A549 (cell line): ENCODE measurements around the gene IDH3B. TPM values are rescaled to one million over a fixed set of nuclear protein-coding genes. Genes with fewer than 3 reads are reported as not detected.

ENCODE experiments used
- ATAC-seq, 2 experiments: fragments of 200-7000 bp in 1 of 2; fragments of >200 bp in 1 of 2; cut with Nextera tagmentation in 1 of 2; cut with Tn5 transposase in 1 of 2; 3 replicates each; pipeline versions ENCODE4 v1.8.0 to v1.9.1; 2018 to 2020; ENCODE audit warnings: mild to moderate bottlenecking in 1 of 2, moderate library complexity in 1 of 2
- CTCF ChIA-PET: fragments of 300-600 bp; sonication (Branson Sonifier 250); formaldehyde crosslinking; extraction: SDS; loops from one replicate; lab custom pipeline; 2021; ENCODE audit warnings: antibody characterized with exemption, inconsistent platforms; lab: Yijun Ruan, JAX
- POLR2A ChIA-PET: fragments of 350-600 bp; formaldehyde crosslinking; extraction: SDS; loops from one replicate; lab custom pipeline; 2021; ENCODE audit warnings: antibody characterized with exemption, inconsistent platforms; lab: Yijun Ruan, JAX
- DNase-seq, 2 experiments: peaks; one replicate each; pipeline versions ENCODE4 v3.0.0 to v3.0.0-alpha.2; 2011 to 2016; ENCODE audit warnings: low read depth in 1 of 2, low spot score in 1 of 2
- FAIRE-seq: peaks from 2 replicates; lab custom pipeline; 2011; peaks lifted over from hg19 to GRCh38; lab: Jason Lieb, UNC
- H3K27ac ChIP-seq, 2 experiments: fragments of >200 bp; sonication (Bioruptor Twin); formaldehyde crosslinking; 3 replicates each; pipeline ENCODE4 v1.5.1; 2016 to 2017
- H3K4me1 ChIP-seq: fragments of >200 bp; sonication (Bioruptor Twin); formaldehyde crosslinking; 3 replicates; pipeline ENCODE4 v1.6.1; 2016
- H3K4me2 ChIP-seq: fragments of >200 bp; sonication (Bioruptor Twin); formaldehyde crosslinking; 3 replicates; pipeline ENCODE4 v1.6.1; 2016
- H3K4me3 ChIP-seq: fragments of >200 bp; sonication (Bioruptor Twin); formaldehyde crosslinking; 3 replicates; pipeline ENCODE4 v1.5.1; 2016
- H3K9me3 ChIP-seq: fragments of >200 bp; sonication (Bioruptor Twin); formaldehyde crosslinking; 3 replicates; pipeline ENCODE4 v1.6.1; 2016
- CBX8 ChIP-seq: fragments of 200-600 bp; sonication (generic); IDR thresholded peaks from 2 replicates; pipeline ENCODE4 v1.6.1; 2016
- EHMT2 ChIP-seq: fragments of 200-600 bp; sonication (generic); IDR thresholded peaks from 2 replicates; pipeline ENCODE4 v1.6.1; 2016; ENCODE audit warnings: antibody characterized with exemption, low read depth, mild to moderate bottlenecking, moderate library complexity
- FOSB ChIP-seq: fragments of 250-450 bp; sonication (Bioruptor Pico); IDR thresholded peaks from 2 replicates; pipeline ENCODE4 v1.5.0; 2020; ENCODE audit warnings: mild to moderate bottlenecking, moderate library complexity
- FOXS1 ChIP-seq: fragments of 250-450 bp; sonication (Bioruptor Pico); IDR thresholded peaks from 2 replicates; pipeline ENCODE4 v1.5.0; 2020; ENCODE audit warnings: mild to moderate bottlenecking, moderate library complexity
- GATA3 ChIP-seq: IDR thresholded peaks from 2 replicates; pipeline ENCODE4 v1.6.1; 2012; ENCODE audit warnings: borderline replicate concordance
- HMGXB4 ChIP-seq: fragments of 250-450 bp; sonication (Bioruptor Pico); IDR thresholded peaks from 2 replicates; pipeline ENCODE4 v1.5.0; 2021; ENCODE audit warnings: mild to moderate bottlenecking, moderate library complexity, borderline replicate concordance
- HOXB13 ChIP-seq: fragments of 250-450 bp; sonication (Bioruptor Pico); IDR thresholded peaks from 2 replicates; pipeline ENCODE4 v1.5.0; 2020; ENCODE audit warnings: low read depth, mild to moderate bottlenecking, moderate library complexity
- HOXB5 ChIP-seq: fragments of 250-450 bp; sonication (Bioruptor Pico); IDR thresholded peaks from 2 replicates; pipeline ENCODE4 v1.5.0; 2020; ENCODE audit warnings: mild to moderate bottlenecking, moderate library complexity
- MYC ChIP-seq: IDR thresholded peaks from 2 replicates; pipeline ENCODE4 v1.6.1; 2012; ENCODE audit warnings: mild to moderate bottlenecking, inconsistent platforms, low read length, improper control_type of control experiment, borderline replicate concordance
- NPAS2 ChIP-seq: fragments of 250-450 bp; sonication (Bioruptor Pico); IDR thresholded peaks from 2 replicates; pipeline ENCODE4 v1.8.0; 2022; ENCODE audit warnings: mild to moderate bottlenecking, moderate library complexity, borderline replicate concordance
- NR3C1 ChIP-seq: fragments of >200 bp; sonication (Bioruptor Twin); formaldehyde crosslinking; IDR thresholded peaks from 3 replicates; pipeline ENCODE4 v1.6.1; 2017
- PHF8 ChIP-seq: fragments of 200-600 bp; sonication (generic); IDR thresholded peaks from 2 replicates; pipeline ENCODE4 v1.6.1; 2016; ENCODE audit warnings: low read depth, mild to moderate bottlenecking, antibody characterized with exemption, moderate library complexity, borderline replicate concordance
- POLR2AphosphoS2 ChIP-seq: conservative IDR thresholded peaks from 2 replicates; pipeline ENCODE4 v1.6.1; 2012; ENCODE audit warnings: low read length, improper control_type of control experiment, inconsistent platforms
- RAD21 ChIP-seq, 2 experiments: fragments of >200 bp in 1 of 2; sonication (Bioruptor Twin) in 1 of 2; formaldehyde crosslinking in 1 of 2; IDR thresholded peaks in 1 of 2; conservative IDR thresholded peaks in 1 of 2; 2 replicates in 1 of 2; 3 replicates in 1 of 2; pipeline ENCODE4 v1.6.1; 2012 to 2018; ENCODE audit warnings: inconsistent platforms in 1 of 2
- RARB ChIP-seq: fragments of 250-450 bp; sonication (Bioruptor Pico); IDR thresholded peaks from 2 replicates; pipeline ENCODE4 v1.8.0; 2021; ENCODE audit warnings: mild to moderate bottlenecking, moderate library complexity
- RNF2 ChIP-seq: fragments of 200-600 bp; sonication (generic); IDR thresholded peaks from 2 replicates; pipeline ENCODE4 v1.6.1; 2016; ENCODE audit warnings: low read depth, mild to moderate bottlenecking, antibody characterized with exemption, moderate library complexity, borderline replicate concordance
- SMC3 ChIP-seq: fragments of >200 bp; sonication (Bioruptor Twin); formaldehyde crosslinking; IDR thresholded peaks from 3 replicates; pipeline ENCODE4 v1.6.1; 2018; ENCODE audit warnings: inconsistent platforms
- USF2 ChIP-seq: fragments of 450-650 bp; IDR thresholded peaks from 2 replicates; pipeline ENCODE4 v1.6.1; 2014; ENCODE audit warnings: antibody characterized with exemption
- ZFP36 ChIP-seq: fragments of 450-650 bp; IDR thresholded peaks from 2 replicates; pipeline ENCODE4 v1.6.1; 2014; ENCODE audit warnings: borderline replicate concordance; ENCODE audit not compliant: partially characterized antibody
- ZNF302 ChIP-seq: fragments of 250-450 bp; sonication (Bioruptor Pico); IDR thresholded peaks from 2 replicates; pipeline ENCODE4 v1.9.0; 2021; ENCODE audit warnings: inconsistent platforms, mild to moderate bottlenecking, moderate library complexity
- WGBS: methylation state at CpG from one replicate; pipeline ENCODE4 v1.1.6; 2017; ENCODE audit errors: missing lambda C conversion rate; 5-methylcytosine and 5-hydroxymethylcytosine counted together
- polyA plus RNA-seq, 4 experiments: library from polyadenylated mRNA; depleted of rRNA in 3 of 4; stranded (reverse); fragments of >200 nt; fragmentation: RNase III in 1 of 4; extraction: RNeasy Plus Mini Kit Qiagen cat#74134 plus additional on column Dnase treatment in 1 of 4; gene quantifications; 2 replicates in 3 of 4; 3 replicates in 1 of 4; pipeline ENCODE4 v1.2.3, GENCODE V29; 2011 to 2017
- TF ChIP-seq, protein P1 (sequence below): fragments of >200 bp; sonication (Bioruptor Twin); formaldehyde crosslinking; IDR thresholded peaks from 3 replicates; pipeline ENCODE4 v1.5.1; 2016
- TF ChIP-seq, protein P2 (sequence below): fragments of 250-450 bp; sonication (Bioruptor Pico); IDR thresholded peaks from 2 replicates; pipeline ENCODE4 v1.5.0; 2020; ENCODE audit warnings: low read depth, mild to moderate bottlenecking, moderate library complexity

Gene IDH3B
- polyA plus RNA-seq, 2 of the 4 experiments (the other 2 are of a cell fraction), result 154 to 200 TPM

GRCh38 chr20:2631228-2631627 lies 32.8 kb downstream of the IDH3B start:
- 3% methylated on average over 1 of the region's 1 CpG for WGBS
- peak; percentile 86 for FAIRE-seq
- DNase-seq, result peak in 1 of 2 experiments; percentile 33
- POLR2A ChIA-PET, result interaction anchor here (1.8 kb wide), 1 partner anchor 161 kb away, joined by 4 read pairs; the partner anchor contains the start of gene SNRPB
- TF ChIP-seq, protein P1, sequence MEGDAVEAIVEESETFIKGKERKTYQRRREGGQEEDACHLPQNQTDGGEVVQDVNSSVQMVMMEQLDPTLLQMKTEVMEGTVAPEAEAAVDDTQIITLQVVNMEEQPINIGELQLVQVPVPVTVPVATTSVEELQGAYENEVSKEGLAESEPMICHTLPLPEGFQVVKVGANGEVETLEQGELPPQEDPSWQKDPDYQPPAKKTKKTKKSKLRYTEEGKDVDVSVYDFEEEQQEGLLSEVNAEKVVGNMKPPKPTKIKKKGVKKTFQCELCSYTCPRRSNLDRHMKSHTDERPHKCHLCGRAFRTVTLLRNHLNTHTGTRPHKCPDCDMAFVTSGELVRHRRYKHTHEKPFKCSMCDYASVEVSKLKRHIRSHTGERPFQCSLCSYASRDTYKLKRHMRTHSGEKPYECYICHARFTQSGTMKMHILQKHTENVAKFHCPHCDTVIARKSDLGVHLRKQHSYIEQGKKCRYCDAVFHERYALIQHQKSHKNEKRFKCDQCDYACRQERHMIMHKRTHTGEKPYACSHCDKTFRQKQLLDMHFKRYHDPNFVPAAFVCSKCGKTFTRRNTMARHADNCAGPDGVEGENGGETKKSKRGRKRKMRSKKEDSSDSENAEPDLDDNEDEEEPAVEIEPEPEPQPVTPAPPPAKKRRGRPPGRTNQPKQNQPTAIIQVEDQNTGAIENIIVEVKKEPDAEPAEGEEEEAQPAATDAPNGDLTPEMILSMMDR, result peak; percentile 42
- TF ChIP-seq NPAS2 (CRISPR knock-in tag) (no peak), SMC3 (no peak), CBX8 (no peak), RAD21 (conservative IDR thresholded peaks at IDR 0.05 in 1 of 2, IDR thresholded peaks at IDR 0.05 in 1 of 2) (peak; percentile 28 to 29; a peak in 4 of 5 replicates)
- Histone ChIP-seq H3K27ac (no peak overlapping the region), H3K4me3 (no peak overlapping the region), H3K9me3 (peaks cover 2% of the 10 kb centered on the region; the same call in 1 of the 3 replicates), H3K4me1 (peaks cover 18% of the 10 kb centered on the region), H3K4me2 (no peak overlapping the region)
- ATAC-seq, result peak in 1 of 2 experiments; percentile 41; a peak in 1 of 6 replicates
- CTCF ChIA-PET, result interaction anchor here (1.0 to 7.3 kb wide), 10 partner anchors 10 to 164 kb away, joined by 3 to 62 read pairs (median 4); no protein-coding TSS in a partner anchor

DNA sequence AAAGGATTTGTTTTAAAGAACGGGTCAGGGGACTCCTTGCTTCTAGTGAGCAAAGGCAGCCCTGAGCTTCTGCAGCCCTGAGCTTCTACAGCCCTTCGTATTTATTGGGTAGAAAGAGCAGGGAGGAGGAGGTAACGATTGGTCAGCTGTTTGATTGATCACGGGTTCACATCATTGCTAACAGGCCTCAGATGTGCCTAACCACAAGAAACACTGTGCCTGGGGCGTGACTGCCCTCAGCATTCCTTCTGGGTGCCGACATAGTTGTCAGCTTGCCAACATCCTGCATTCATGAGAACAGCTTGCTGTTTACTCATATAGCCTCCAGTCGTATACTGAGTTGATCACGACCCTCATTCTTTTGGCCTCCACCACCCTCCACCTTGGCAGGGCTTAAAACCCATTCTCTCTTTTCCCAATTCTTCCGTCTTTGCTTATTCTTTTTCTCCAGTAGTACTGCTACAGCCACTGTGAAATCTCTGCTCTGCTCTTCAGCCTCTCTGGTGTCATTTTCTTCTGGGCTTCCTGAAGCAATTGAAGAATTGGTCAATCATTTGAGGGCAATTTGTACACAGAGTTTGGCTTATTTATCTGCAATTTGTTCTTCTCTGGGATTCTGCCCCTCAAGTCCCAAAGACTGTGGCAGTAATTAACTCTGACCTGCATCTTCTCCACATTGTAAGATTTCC lies 37.0 kb downstream of the IDH3B start:
- WGBS, result 20% methylated on average over 9 of the region's 9 CpGs
- H3K4me3 ChIP-seq, result no peak overlapping the region
- CTCF ChIA-PET, result interaction anchor here (1.0 to 3.2 kb wide), 6 partner anchors 9 to 104 kb away, joined by 4 to 16 read pairs (median 4); no protein-coding TSS in a partner anchor
- peak in 1 of 2 experiments; percentile 89 for DNase-seq
- POLR2A ChIA-PET, result interaction anchor here (0.7 to 1.0 kb wide), 3 partner anchors 24 to 156 kb away, joined by 3 to 7 read pairs (median 4); partner anchors contain the start of genes NOP56 and SNRPB
- peak overlapping the region; percentile 47 for H3K4me2 ChIP-seq
- peak overlapping the region; percentile 50 to 65 for H3K27ac ChIP-seq
- TF ChIP-seq USF2 (peak; percentile 67), HOXB5 (CRISPR knock-in tag) (no peak)
- peak; percentile 75 to 86 for ATAC-seq
- peaks cover 12% of the 10 kb centered on the region for H3K4me1 ChIP-seq
- FAIRE-seq, result peak; percentile 7
- H3K9me3 ChIP-seq, result peaks cover 4% of the 10 kb centered on the region; the same call in 1 of the 3 replicates

DNA sequence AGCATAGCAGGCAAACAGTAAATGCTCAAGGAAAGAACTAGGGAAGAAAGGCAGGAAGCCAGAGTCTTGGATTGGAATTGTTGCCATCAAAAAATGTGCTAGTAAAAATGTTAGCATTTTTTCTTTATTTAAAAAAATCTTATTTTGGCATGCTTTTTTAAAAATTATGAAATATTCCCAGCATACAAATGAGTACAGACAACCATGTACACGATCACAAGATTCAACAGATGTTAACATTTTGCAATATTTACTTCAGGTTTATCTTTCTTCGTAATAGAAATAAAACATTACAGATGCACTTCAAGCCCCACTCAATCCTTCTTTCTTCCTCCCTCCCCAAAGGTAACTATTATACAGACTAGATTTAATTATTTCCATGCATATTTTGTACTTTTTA lies 39.0 kb downstream of the IDH3B start:
- CTCF ChIA-PET, result interaction anchor here (0.7 to 3.2 kb wide), 4 partner anchors 10 to 376 kb away, joined by 3 to 12 read pairs (median 4); no protein-coding TSS in a partner anchor
- H3K4me1 ChIP-seq, result peaks cover 16% of the 10 kb centered on the region
- POLR2A ChIA-PET, result no interaction called here
- WGBS, result 33% methylated on average over 2 of the region's 2 CpGs
- H3K4me3 ChIP-seq, result no peak overlapping the region
- DNase-seq (no peak), ATAC-seq (no peak), FAIRE-seq (no peak)
- peaks cover 4% of the 10 kb centered on the region; the same call in 1 of the 3 replicates for H3K9me3 ChIP-seq
- no peak overlapping the region for H3K4me2 ChIP-seq
- H3K27ac ChIP-seq, result no peak overlapping the region
- no peak for TF ChIP-seq MYC
- TF ChIP-seq NR3C1, result no peak
- TF ChIP-seq RNF2, result no peak
- no peak for TF ChIP-seq ZNF302
- no peak for TF ChIP-seq FOSB (CRISPR knock-in tag)
- no peak for TF ChIP-seq USF2
- no peak for TF ChIP-seq EHMT2
- TF ChIP-seq SMC3, result no peak
- TF ChIP-seq, protein P2, sequence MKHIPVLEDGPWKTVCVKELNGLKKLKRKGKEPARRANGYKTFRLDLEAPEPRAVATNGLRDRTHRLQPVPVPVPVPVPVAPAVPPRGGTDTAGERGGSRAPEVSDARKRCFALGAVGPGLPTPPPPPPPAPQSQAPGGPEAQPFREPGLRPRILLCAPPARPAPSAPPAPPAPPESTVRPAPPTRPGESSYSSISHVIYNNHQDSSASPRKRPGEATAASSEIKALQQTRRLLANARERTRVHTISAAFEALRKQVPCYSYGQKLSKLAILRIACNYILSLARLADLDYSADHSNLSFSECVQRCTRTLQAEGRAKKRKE, result no peak
- TF ChIP-seq ZFP36, result no peak
- no peak for TF ChIP-seq PHF8
- no peak for TF ChIP-seq FOXS1 (CRISPR knock-in tag)
- TF ChIP-seq HOXB13 (CRISPR knock-in tag), result no peak
- TF ChIP-seq CBX8, result no peak
- no peak for TF ChIP-seq GATA3
- no peak for TF ChIP-seq RARB (CRISPR knock-in tag)
- no peak for TF ChIP-seq HMGXB4
- TF ChIP-seq POLR2AphosphoS2, result no peak
- no peak for TF ChIP-seq RAD21 (conservative IDR thresholded peaks at IDR 0.05 in 1 of 2, IDR thresholded peaks at IDR 0.05 in 1 of 2)
- no peak for TF ChIP-seq NPAS2 (CRISPR knock-in tag)
- TF ChIP-seq, all 56 proteins: peak for 0
